GM19035 (cell line): ENCODE results near the gene CTNND2.

Experiments
- ATAC-seq: cut with Tn5 transposase; IDR thresholded peaks from one replicate; pipeline ENCODE4 v1.9.1; 2021; ENCODE audit not compliant: unreplicated experiment

Gene CTNND2

GRCh38 chr5:10975945-10976344 lies 928.3 kb downstream of the CTNND2 start:
- no peak for ATAC-seq

- no peak for ATAC-seq
Observed at GRCh38 chr5:10974850-10975249, 929.4 kb downstream of the CTNND2 start.

- no peak for ATAC-seq
Observed at GRCh38 chr5:10973316-10973715, 930.9 kb downstream of the CTNND2 start.

GRCh38 chr5:10969684-10970180 lies 934.5 kb downstream of the CTNND2 start:
- no peak for ATAC-seq

GRCh38 chr5:10964806-10965205 lies 939.4 kb downstream of the CTNND2 start:
- no peak for ATAC-seq

- no peak for ATAC-seq
Observed at GRCh38 chr5:10958728-10959127, 945.5 kb downstream of the CTNND2 start.

- ATAC-seq = no peak
Observed at GRCh38 chr5:10949856-10950630, 954.2 kb downstream of the CTNND2 start.

GRCh38 chr5:10946050-10946449 lies 958.2 kb downstream of the CTNND2 start:
- ATAC-seq = no peak

- ATAC-seq = no peak
Observed at GRCh38 chr5:10941900-10942299, 962.3 kb downstream of the CTNND2 start.

GRCh38 chr5:10936081-10936855 lies 968.0 kb downstream of the CTNND2 start:
- ATAC-seq = no peak

- no peak for ATAC-seq
Observed at GRCh38 chr5:10935536-10935935, 968.7 kb downstream of the CTNND2 start.

GRCh38 chr5:10934783-10935355 lies 969.4 kb downstream of the CTNND2 start:
- no peak for ATAC-seq

- no peak for ATAC-seq
Observed at GRCh38 chr5:10933121-10933520, 971.1 kb downstream of the CTNND2 start.

- no peak for ATAC-seq
Observed at GRCh38 chr5:10932426-10932825, 971.8 kb downstream of the CTNND2 start.

- ATAC-seq = no peak
Observed at GRCh38 chr5:10927608-10928007, 976.6 kb downstream of the CTNND2 start.

GRCh38 chr5:10923310-10923709 lies 980.9 kb downstream of the CTNND2 start:
- no peak for ATAC-seq
